Subcutaneous preadipocyte (primary cell): Measurements from ENCODE around the gene NUDT21. TPM values are rescaled to one million over a fixed set of nuclear protein-coding genes. Genes with fewer than 3 reads are reported as not detected.

Experiments
- total RNA-seq: library from RNA; depleted of rRNA; stranded (reverse); fragments of >200 nt; gene quantifications from 2 replicates; pipeline ENCODE4 v1.2.3, GENCODE V29; 2012

Gene NUDT21
- 55.1 and 80.3 TPM in 2 replicates for total RNA-seq

DNA sequence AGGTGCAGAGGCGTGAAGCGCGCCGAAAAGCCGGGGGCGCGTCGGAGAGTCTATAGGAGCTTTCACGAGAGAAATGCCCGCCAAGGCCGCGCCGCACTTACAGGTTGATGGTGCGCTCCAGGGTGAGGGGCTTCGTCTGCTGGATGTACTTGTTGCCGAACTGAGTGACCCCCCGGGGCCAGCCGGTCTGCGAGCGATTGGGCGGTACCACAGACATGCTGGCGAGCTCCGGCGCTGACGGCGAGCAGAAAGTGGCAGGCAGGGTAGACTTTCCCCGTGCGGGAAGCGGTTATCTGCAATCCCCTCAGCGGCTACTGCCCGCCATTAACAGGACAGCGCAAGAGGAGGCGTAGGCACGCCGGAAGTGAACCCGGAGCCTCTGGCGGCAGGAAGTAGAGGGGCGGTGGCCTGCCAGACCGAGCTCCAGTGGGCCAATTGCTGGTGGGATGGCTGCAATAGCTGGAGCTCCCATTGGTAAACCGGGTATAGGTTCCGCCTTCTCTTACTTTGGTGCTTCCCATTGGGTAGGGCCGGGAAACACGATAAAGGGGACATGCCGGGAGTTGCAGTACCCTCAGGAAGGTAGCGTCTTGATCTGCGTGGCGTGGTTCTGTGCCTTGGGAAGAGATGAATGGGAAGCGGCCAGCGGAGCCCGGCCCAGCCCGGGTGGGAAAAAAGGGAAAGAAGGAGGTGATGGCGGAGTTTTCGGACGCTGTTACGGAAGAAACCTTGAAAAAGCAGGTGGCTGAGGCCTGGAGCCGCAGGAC lies at the start of gene NUDT21, which contains the start of gene OGFOD1:
Gene NUDT21, minus strand, starts transcription at position 347 of the 767 bp plus-strand sequence. Its CDS starts 130 bp downstream, at position 217.
Gene OGFOD1, plus strand, starts transcription at position 569 of the 767 bp plus-strand sequence. Its CDS starts 59 bp downstream, at position 628.

DNA sequence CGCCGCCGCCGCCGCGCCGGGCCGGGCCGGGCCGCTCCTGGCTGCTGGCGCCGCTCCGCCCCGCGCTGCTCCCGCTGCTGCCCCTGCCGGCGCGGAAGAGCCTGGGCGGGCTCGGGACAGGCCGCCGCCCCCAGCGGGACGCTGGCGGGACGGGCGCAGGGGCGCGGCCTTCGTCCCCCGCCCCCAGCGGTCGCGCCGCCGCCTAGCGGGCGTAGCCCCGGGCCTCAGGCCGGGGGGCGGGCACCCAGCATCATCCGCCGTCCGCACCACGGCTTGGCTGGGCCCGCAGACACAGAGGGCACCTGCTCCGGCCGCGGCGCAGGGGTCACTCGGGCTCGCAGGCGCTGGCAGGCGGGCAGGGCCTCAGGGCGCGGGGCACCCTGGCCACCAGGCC lies 25.7 kb downstream of the NUDT21 start, which contains the start of gene AMFR:
Gene AMFR, minus strand, starts transcription at position 107 of the 394 bp plus-strand sequence. CDS start 218 bp downstream, outside the sequence.

Other genes with a start within 250 kb of the NUDT21 start
- 164 and 200 TPM in 2 replicates for gene AMFR, start 25.8 kb downstream of the NUDT21 start, total RNA-seq
- gene OGFOD1, start 222 bp upstream of the NUDT21 start, total RNA-seq, result 61.0 and 66.1 TPM in 2 replicates
- gene BBS2, start 68.7 kb upstream of the NUDT21 start, total RNA-seq, result 34.6 and 58.4 TPM in 2 replicates
- gene MT4, start 113.7 kb upstream of the NUDT21 start, total RNA-seq, result not detected in 2 replicates
- gene MT3, start 138.2 kb upstream of the NUDT21 start, total RNA-seq, result not detected in 2 replicates
- 369 and 405 TPM in 2 replicates for gene MT2A, start 157.3 kb upstream of the NUDT21 start, total RNA-seq
- 226 and 355 TPM in 2 replicates for gene MT1E, start 174.4 kb upstream of the NUDT21 start, total RNA-seq
- gene MT1M, start 181.3 kb upstream of the NUDT21 start, total RNA-seq, result 4.7 and 24.6 TPM in 2 replicates
- 11.1 and 17.6 TPM in 2 replicates for gene MT1A, start 187.3 kb upstream of the NUDT21 start, total RNA-seq
- gene MT1B, start 200.6 kb upstream of the NUDT21 start, total RNA-seq, result not detected in 2 replicates
- 0.37 TPM in 1 of 2 replicates, not detected in the other for gene MT1F, start 206.6 kb upstream of the NUDT21 start, total RNA-seq
- 0.59 and 3.3 TPM in 2 replicates for gene MT1G, start 216.7 kb upstream of the NUDT21 start, total RNA-seq
- gene MT1H, start 218.5 kb upstream of the NUDT21 start, total RNA-seq, result not detected in 2 replicates
- 116 and 429 TPM in 2 replicates for gene MT1X, start 231.1 kb upstream of the NUDT21 start, total RNA-seq